ENCODE results near the gene COL1A1. TPM values are rescaled to one million over a fixed set of nuclear protein-coding genes. Genes with fewer than 3 reads are reported as not detected.
A peak's percentile ranks its signal among the peaks of the same experiment; 100 is the strongest.

The COL1A1 gene
- total RNA-seq, 1 experiment from 2014 or later, result 23.4 TPM

DNA sequence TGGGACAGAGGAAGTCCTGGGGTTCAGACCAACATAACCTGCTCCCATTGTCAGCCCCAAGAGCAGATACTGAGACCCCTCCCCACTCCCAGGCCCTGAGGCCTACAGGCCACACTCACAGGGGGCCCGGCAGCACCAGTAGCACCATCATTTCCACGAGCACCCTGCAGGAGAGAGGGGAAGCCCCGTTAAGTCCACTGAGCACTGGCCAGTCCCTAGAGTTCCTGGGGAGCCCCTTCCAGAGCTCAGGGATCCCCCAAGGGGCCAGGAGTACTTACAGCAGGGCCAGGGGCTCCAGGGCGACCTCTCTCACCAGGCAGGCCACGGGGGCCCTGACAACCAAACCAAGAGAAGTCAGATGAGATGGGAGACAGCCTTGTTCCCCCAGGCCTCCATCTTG, 5.4 kb downstream of the COL1A1 start:
- TF ChIP-seq, protein P1, sequence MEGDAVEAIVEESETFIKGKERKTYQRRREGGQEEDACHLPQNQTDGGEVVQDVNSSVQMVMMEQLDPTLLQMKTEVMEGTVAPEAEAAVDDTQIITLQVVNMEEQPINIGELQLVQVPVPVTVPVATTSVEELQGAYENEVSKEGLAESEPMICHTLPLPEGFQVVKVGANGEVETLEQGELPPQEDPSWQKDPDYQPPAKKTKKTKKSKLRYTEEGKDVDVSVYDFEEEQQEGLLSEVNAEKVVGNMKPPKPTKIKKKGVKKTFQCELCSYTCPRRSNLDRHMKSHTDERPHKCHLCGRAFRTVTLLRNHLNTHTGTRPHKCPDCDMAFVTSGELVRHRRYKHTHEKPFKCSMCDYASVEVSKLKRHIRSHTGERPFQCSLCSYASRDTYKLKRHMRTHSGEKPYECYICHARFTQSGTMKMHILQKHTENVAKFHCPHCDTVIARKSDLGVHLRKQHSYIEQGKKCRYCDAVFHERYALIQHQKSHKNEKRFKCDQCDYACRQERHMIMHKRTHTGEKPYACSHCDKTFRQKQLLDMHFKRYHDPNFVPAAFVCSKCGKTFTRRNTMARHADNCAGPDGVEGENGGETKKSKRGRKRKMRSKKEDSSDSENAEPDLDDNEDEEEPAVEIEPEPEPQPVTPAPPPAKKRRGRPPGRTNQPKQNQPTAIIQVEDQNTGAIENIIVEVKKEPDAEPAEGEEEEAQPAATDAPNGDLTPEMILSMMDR (IDR thresholded peaks at IDR 0.05; ENCODE audit: insufficient read depth in 1 of 2, low read depth in 1 of 2, low read length in 1 of 2, severe bottlenecking in 1 of 2, unreplicated experiment in 1 of 2), result no peak
- Mint-ChIP-seq H3K4me3 (ENCODE audit: unreplicated experiment) (no peak overlapping the region), H3K9me3 (ENCODE audit: unreplicated experiment) (no peaks in the 10 kb centered on the region), H3K27me3 (ENCODE audit: insufficient read depth, unreplicated experiment) (no peaks in the 10 kb centered on the region), H3K36me3 (ENCODE audit: insufficient read depth, unreplicated experiment) (peaks cover 6% of the 10 kb centered on the region), H3K27ac (ENCODE audit: unreplicated experiment) (no peak overlapping the region), H3K4me1 (ENCODE audit: low read depth, unreplicated experiment) (peaks cover 11% of the 10 kb centered on the region)
- DNase-seq, result no peak
- Histone ChIP-seq H3K4me3 (ENCODE audit: low read depth, low read length) (no peak overlapping the region), H3K36me3 (ENCODE audit: control insufficient read depth, insufficient read depth, low read length) (no peaks in the 10 kb centered on the region), H3K27me3 (replicated peaks; ENCODE audit: control insufficient read depth, insufficient read depth, low read length) (no peaks in the 10 kb centered on the region), H3K4me1 (peaks cover 10% of the 10 kb centered on the region), H3K9me3 (no peaks in the 10 kb centered on the region)
- BruUV-seq (replicated peaks), result no TSS peak
- ChIA-PET POLR2A (no interaction called here), CTCF (interaction anchor here (1.5 to 5.1 kb wide), 3 partner anchors 18 to 28 kb away, joined by 6 to 99 read pairs (median 23); no protein-coding TSS in a partner anchor)
- intact Hi-C loops (cut with micrococcal nuclease; ENCODE audit: unreplicated experiment), result no loop called here

DNA sequence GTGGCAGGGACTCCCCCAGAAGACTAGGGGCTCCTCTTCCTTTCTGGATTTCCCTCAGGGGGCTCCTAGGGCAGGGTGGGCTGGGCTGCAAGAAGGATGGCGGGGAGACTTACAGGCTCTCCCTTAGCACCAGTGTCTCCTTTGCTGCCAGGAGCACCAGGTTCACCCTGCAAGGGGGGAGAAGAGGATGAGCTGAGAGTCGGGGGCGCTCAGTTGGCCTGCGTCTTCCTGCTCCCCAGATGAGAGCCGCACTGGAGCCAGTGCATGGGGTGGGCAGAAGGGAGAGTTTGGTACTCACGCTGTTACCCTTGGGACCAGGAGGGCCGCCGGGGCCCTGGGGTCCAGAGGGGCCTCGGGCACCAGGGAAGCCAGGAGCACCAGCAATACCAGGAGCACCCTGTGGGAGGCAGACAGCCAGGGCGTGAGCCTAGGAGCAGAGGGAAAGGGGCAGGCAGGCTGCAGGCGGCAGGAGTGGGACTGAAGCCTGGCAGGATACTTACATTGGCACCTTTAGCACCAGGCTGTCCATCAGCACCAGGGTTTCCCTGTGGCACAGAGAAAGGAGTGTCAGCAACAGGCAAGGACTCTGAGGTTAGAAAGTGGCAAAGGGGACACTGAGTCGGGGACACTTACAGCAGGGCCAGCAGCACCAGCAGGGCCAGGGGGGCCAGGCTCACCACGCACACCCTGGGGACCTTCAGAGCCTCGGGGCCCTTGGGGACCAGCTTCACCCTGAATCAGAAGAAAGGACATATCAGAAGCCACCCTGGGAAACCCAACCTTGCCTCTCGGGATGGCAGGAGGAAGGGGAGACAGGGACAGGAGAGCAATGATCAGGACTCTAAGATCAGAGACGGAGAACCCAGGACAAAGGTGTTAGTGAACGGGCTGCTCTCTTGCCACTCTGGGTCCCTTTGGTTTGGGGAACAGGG, 6.2 kb downstream of the COL1A1 start:
- CTCF ChIA-PET, result interaction anchor here (5.1 kb wide), 1 partner anchor 26 kb away, joined by 99 read pairs; no protein-coding TSS in a partner anchor
- Histone ChIP-seq H3K4me1 (peaks cover 7% of the 10 kb centered on the region), H3K9me3 (no peaks in the 10 kb centered on the region), H3K36me3 (ENCODE audit: control insufficient read depth, insufficient read depth, low read length) (no peaks in the 10 kb centered on the region), H3K4me3 (ENCODE audit: low read depth, low read length) (no peak overlapping the region), H3K27me3 (replicated peaks; ENCODE audit: control insufficient read depth, insufficient read depth, low read length) (no peaks in the 10 kb centered on the region)
- POLR2A ChIA-PET, result no interaction called here
- no peaks in the 10 kb centered on the region for H3K9me3 Mint-ChIP-seq (ENCODE audit: unreplicated experiment)
- intact Hi-C loops (cut with micrococcal nuclease; ENCODE audit: unreplicated experiment), result no loop called here
- TF ChIP-seq, protein P1 (IDR thresholded peaks at IDR 0.05; ENCODE audit: insufficient read depth in 1 of 2, low read depth in 1 of 2, low read length in 1 of 2, severe bottlenecking in 1 of 2, unreplicated experiment in 1 of 2), result peak; percentile 5 to 30
- no peak for DNase-seq
- H3K36me3 Mint-ChIP-seq (ENCODE audit: insufficient read depth, unreplicated experiment), result peaks cover 5% of the 10 kb centered on the region
- H3K27ac Mint-ChIP-seq (ENCODE audit: unreplicated experiment), result no peak overlapping the region
- H3K27me3 Mint-ChIP-seq (ENCODE audit: insufficient read depth, unreplicated experiment), result no peaks in the 10 kb centered on the region
- H3K4me1 Mint-ChIP-seq (ENCODE audit: low read depth, unreplicated experiment), result peaks cover 11% of the 10 kb centered on the region
- H3K4me3 Mint-ChIP-seq (ENCODE audit: unreplicated experiment), result no peak overlapping the region
- no TSS peak for BruUV-seq (replicated peaks)

DNA sequence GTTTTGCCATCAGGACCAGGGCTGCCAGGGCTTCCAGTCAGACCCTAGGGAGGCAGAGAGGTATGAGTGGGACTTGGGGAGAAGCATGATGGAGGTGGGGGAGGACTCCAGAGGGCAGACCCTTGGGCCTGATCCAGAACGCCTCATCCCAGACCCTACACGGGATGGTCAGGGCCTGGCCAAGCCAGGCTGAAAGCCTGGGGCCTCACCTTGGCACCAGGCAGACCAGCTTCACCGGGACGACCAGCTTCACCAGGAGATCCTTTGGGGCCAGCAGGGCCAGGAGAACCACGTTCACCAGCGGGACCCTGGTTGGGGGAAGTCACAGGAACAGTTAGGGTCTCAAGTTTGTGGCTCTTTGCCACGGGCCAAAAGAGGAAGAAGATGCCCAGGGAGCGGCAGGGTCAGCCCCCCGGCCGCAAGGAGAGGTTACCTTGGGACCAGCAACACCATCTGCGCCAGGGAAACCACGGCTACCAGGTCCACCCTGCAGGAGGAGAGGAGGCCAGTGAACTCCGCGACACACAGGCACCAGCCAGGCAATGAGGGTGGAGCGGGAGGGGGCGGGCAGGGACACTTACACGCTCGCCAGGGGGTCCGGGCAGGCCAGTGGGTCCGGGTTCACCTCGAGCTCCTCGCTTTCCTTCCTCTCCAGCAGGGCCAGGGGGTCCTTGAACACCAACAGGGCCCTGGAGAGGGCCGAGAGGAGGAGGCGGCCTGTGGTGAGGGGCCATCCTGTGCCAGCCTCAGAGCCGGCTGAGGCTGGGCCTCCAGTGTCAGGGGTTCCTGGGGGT, 7.1 kb downstream of the COL1A1 start:
- TF ChIP-seq, protein P1 (IDR thresholded peaks at IDR 0.05; ENCODE audit: insufficient read depth in 1 of 2, low read depth in 1 of 2, low read length in 1 of 2, severe bottlenecking in 1 of 2, unreplicated experiment in 1 of 2), result no peak
- H3K36me3 Mint-ChIP-seq (ENCODE audit: insufficient read depth, unreplicated experiment), result no peaks in the 10 kb centered on the region
- no peaks in the 10 kb centered on the region for H3K27me3 Mint-ChIP-seq (ENCODE audit: insufficient read depth, unreplicated experiment)
- BruUV-seq (replicated peaks), result no TSS peak
- no peak for DNase-seq
- H3K4me1 Mint-ChIP-seq (ENCODE audit: low read depth, unreplicated experiment), result peaks cover 11% of the 10 kb centered on the region
- no peak overlapping the region for H3K27ac Mint-ChIP-seq (ENCODE audit: unreplicated experiment)
- Histone ChIP-seq H3K9me3 (no peaks in the 10 kb centered on the region), H3K27me3 (replicated peaks; ENCODE audit: control insufficient read depth, insufficient read depth, low read length) (no peaks in the 10 kb centered on the region), H3K36me3 (ENCODE audit: control insufficient read depth, insufficient read depth, low read length) (no peaks in the 10 kb centered on the region), H3K4me3 (ENCODE audit: low read depth, low read length) (no peak overlapping the region), H3K4me1 (0 out of 2 replicates have a peak, but pooled peaks cover 3% of the 10 kb centered on the region)
- CTCF ChIA-PET, result interaction anchor here (0.5 to 5.1 kb wide), 2 partner anchors 25 to 589 kb away, joined by 4 to 99 read pairs; no protein-coding TSS in a partner anchor
- POLR2A ChIA-PET, result no interaction called here
- H3K9me3 Mint-ChIP-seq (ENCODE audit: unreplicated experiment), result no peaks in the 10 kb centered on the region
- no peak overlapping the region for H3K4me3 Mint-ChIP-seq (ENCODE audit: unreplicated experiment)
- intact Hi-C loops (cut with micrococcal nuclease; ENCODE audit: unreplicated experiment), result no loop called here

Data from Caco-2 (cell line).